PC-3 (cell line): ENCODE results near the gene TPT1. TPM values are rescaled to one million over a fixed set of nuclear protein-coding genes. Genes with fewer than 3 reads are reported as not detected.
A peak's percentile ranks its signal among the peaks of the same experiment; 100 is the strongest.
"Not testable (repeated sequence)": the region's sequence is repeated elsewhere in the genome, so short reads cannot be mapped to it uniquely, and the experiment has no call there.

Source experiments
- ATAC-seq: fragments of 200-7000 bp; cut with Tn5 transposase; 2 replicates; pipeline ENCODE4 v1.9.1; 2020; ENCODE audit warnings: mild to moderate bottlenecking, moderate library complexity
- BruUV-seq: library from RNA; stranded (reverse); fragments of 400-500 nt; replicated peaks from 2 replicates; lab custom pipeline; 2021; lab: Mats Ljungman, UMichigan
- CTCF ChIA-PET: fragments of 300-600 bp; sonication (Branson Sonifier 250); formaldehyde crosslinking; loops from one replicate; lab custom pipeline; 2022; ENCODE audit warnings: antibody characterized with exemption; lab: Charles Lee
- POLR2A ChIA-PET: fragments of 300-600 bp; sonication (Branson Sonifier 250); formaldehyde crosslinking; loops from one replicate; lab custom pipeline; 2022; ENCODE audit warnings: antibody characterized with exemption; ENCODE audit not compliant: unreplicated experiment; lab: Charles Lee
- DNase-seq: peaks from one replicate; pipeline ENCODE4 v3.0.0-alpha.2; 2015
- H2AFZ ChIP-seq: fragments of 300-600 bp; sonication (generic); 2 replicates; pipeline ENCODE4 v1.6.0; 2016; ENCODE audit warnings: antibody characterized with exemption, low read length
- H3F3A ChIP-seq: fragments of 300-600 bp; sonication (generic); one replicate; pipeline ENCODE4 v1.6.0; 2017; ENCODE audit warnings: antibody characterized with exemption, low read length, control low read depth, mild to moderate bottlenecking; ENCODE audit not compliant: unreplicated experiment
- H3K27ac ChIP-seq: fragments of 300-600 bp; sonication (generic); 2 replicates; pipeline ENCODE4 v1.5.1; 2016; ENCODE audit warnings: mild to moderate bottlenecking, low read length
- H3K27me3 ChIP-seq: fragments of 300-600 bp; sonication (generic); 2 replicates; pipeline ENCODE4 v1.6.1; 2016; ENCODE audit warnings: low read length, mixed read lengths
- H3K36me3 ChIP-seq: fragments of 300-600 bp; sonication (generic); 2 replicates; pipeline ENCODE4 v1.6.1; 2016; ENCODE audit warnings: low read depth, mixed run types, low read length, mixed read lengths
- H3K4me1 ChIP-seq: fragments of 300-600 bp; sonication (generic); 2 replicates; pipeline ENCODE4 v1.5.1; 2016; ENCODE audit warnings: low read length; ENCODE audit not compliant: insufficient read depth
- H3K4me2 ChIP-seq: fragments of 300-600 bp; sonication (generic); 2 replicates; pipeline ENCODE4 v1.6.0; 2016; ENCODE audit warnings: low read length
- H3K4me3 ChIP-seq: fragments of 300-600 bp; sonication (generic); 2 replicates; pipeline ENCODE4 v1.5.1; 2016; ENCODE audit warnings: mild to moderate bottlenecking, low read length, mixed read lengths
- H3K79me2 ChIP-seq: fragments of 300-600 bp; sonication (generic); 2 replicates; pipeline ENCODE4 v1.6.1; 2017; ENCODE audit warnings: low read length, mixed read lengths
- H3K9ac ChIP-seq: fragments of 300-600 bp; sonication (generic); 2 replicates; pipeline ENCODE4 v1.6.0; 2016; ENCODE audit warnings: mild to moderate bottlenecking, low read length
- H3K9me2 ChIP-seq: fragments of 300-600 bp; sonication (generic); replicated peaks from 2 replicates; pipeline ENCODE4 v1.6.1; 2016; ENCODE audit warnings: mixed run types, low read length, mixed read lengths
- H3K9me3 ChIP-seq: fragments of 300-600 bp; sonication (generic); 2 replicates; pipeline ENCODE4 v1.6.1; 2016; ENCODE audit warnings: low read length, mixed read lengths
- H4K20me1 ChIP-seq: fragments of 300-600 bp; sonication (generic); 2 replicates; pipeline ENCODE4 v1.6.1; 2016; ENCODE audit warnings: low read length, mixed read lengths
- CTCF ChIP-seq: fragments of 300-600 bp; sonication (generic); conservative IDR thresholded peaks from 2 replicates; pipeline ENCODE4 v1.5.1; 2017; ENCODE audit warnings: antibody characterized with exemption, low read depth, mild to moderate bottlenecking, low read length
- EZH2 ChIP-seq: fragments of 300-600 bp; sonication (generic); IDR thresholded peaks from one replicate; pipeline ENCODE4 v1.6.1; 2017; ENCODE audit warnings: antibody characterized with exemption, mild to moderate bottlenecking, low read length; ENCODE audit not compliant: unreplicated experiment
- EZH2phosphoT487 ChIP-seq: fragments of 300-600 bp; sonication (generic); IDR thresholded peaks from 2 replicates; pipeline ENCODE4 v1.6.1; 2018; ENCODE audit warnings: mild to moderate bottlenecking, antibody characterized with exemption, low read length, borderline replicate concordance
- intact Hi-C: fragments of 100-400 bp; cut with micrococcal nuclease; formaldehyde crosslinking; loops from 2 replicates; pipeline ENCODE4 v1.9.0; 2023
- total RNA-seq: library from RNA; depleted of rRNA; stranded (reverse); fragments of >200 nt; gene quantifications from 2 replicates; pipeline ENCODE4 v1.2.3, GENCODE V29; 2014

TPT1 gene
- total RNA-seq, 1 experiment from 2014 or later: 982 TPM

DNA sequence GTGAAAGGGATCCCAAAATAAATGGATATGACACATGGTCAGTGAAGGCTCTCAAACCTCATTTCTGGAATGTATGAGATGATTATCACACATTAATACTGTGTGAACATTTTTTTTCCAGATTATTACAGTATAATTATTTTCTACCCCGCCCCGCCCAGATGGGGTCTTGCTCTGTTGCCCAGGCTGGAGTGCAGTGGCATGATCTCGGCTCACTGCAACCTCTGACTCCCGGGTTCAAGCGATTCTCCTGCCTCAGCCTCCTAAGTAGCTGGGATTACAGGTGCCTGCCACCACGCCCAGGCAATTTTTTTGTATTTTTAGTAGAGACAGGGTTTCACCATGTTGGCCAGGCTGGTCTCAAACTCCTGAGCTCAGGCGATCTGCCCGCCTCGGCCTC is 2.1 kb upstream of the TPT1 start:
- POLR2A ChIA-PET, CTCF ChIA-PET, H2AFZ ChIP-seq, H3K9ac ChIP-seq, H3K27ac ChIP-seq, intact Hi-C loops, BruUV-seq, H3K9me2 ChIP-seq, H3K4me2 ChIP-seq, H3K4me3 ChIP-seq, ATAC-seq, DNase-seq, H3K27me3 ChIP-seq, H3K9me3 ChIP-seq: not testable (repeated sequence)
- peaks cover 23% of the 10 kb centered on the region for H3K36me3 ChIP-seq
- H3K4me1 ChIP-seq: peaks cover 17% of the 10 kb centered on the region
- peaks cover 27% of the 10 kb centered on the region for H4K20me1 ChIP-seq
- H3F3A ChIP-seq: peaks cover 12% of the 10 kb centered on the region
- peaks cover 46% of the 10 kb centered on the region for H3K79me2 ChIP-seq

DNA sequence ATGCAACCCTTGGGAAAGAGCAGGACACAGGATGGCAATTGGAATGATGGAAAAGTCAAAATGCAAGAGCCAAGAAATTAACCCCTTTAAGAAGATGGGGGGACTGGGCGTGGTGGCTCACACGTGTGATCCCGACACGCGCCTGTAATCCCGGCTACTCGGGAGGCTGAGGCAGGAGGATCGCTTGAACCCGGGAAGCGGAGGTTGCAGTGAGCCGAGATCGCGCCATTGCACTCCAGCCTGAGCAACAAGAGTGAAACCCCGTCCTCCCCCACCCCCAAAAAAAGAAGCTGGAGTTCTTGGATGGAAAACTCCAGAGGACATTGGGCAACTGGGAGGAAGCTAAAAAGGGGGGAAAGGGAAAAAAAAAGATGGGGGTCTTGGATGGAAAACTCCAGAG is 1.7 kb upstream of the TPT1 start:
- H3K9me3 ChIP-seq, CTCF ChIA-PET, ATAC-seq, H2AFZ ChIP-seq, intact Hi-C loops, H3K9me2 ChIP-seq, H3K27me3 ChIP-seq, H3K27ac ChIP-seq, POLR2A ChIA-PET, DNase-seq, BruUV-seq: not testable (repeated sequence)
- Histone ChIP-seq H3K4me1 (peaks cover 22% of the 10 kb centered on the region), H3F3A (peaks cover 14% of the 10 kb centered on the region), H3K4me3 (peak overlapping the region; percentile 96), H3K9ac (peak overlapping the region; percentile 93; the same call in 1 of the 2 replicates), H3K79me2 (peaks cover 50% of the 10 kb centered on the region), H3K36me3 (peaks cover 27% of the 10 kb centered on the region), H3K4me2 (peak overlapping the region; percentile 85), H4K20me1 (peaks cover 31% of the 10 kb centered on the region)

DNA sequence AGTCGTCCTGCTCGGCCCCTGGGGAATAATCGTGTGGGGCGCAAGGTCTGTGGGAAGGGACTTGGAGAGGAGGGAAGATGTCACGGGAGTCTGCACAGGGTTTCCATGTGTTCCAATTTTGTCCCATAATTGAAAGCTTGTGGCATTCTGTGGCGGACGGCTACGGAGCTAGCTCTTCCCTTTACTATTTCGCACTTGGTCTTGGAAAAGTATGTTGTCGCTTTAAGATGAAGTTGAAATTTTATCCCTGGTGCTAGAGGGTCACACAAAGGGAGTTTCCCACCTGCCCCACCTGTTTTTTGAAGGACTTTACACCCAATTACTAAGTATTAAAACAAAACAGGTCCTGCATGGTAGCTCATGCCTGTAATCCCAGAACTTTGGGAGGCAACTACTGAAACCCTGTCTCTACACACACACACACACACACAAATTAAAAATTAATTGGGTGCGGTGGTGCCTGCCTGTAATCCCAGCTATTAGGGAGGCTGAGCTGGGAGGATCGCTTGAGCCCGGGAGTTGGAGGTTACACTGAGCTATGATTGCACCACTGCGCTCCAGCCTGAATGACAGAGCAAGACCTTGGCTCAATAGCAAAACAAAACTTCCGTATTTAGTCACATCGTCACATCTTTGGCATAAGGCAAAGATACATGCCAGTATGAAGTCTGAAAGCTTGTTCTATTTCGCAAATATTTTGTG is 967 bp upstream of the TPT1 start:
- H2AFZ ChIP-seq: peak overlapping the region; percentile 88
- ATAC-seq (peak; percentile 25; the same call in 1 of the 2 replicates), DNase-seq (peak; percentile 28)
- intact Hi-C loops: no loop called here
- H3K27me3 ChIP-seq: no peaks in the 10 kb centered on the region
- peaks cover 28% of the 10 kb centered on the region for H3K4me1 ChIP-seq
- no peaks in the 10 kb centered on the region for H3K9me3 ChIP-seq
- no peaks in the 10 kb centered on the region for H3K9me2 ChIP-seq
- peaks cover 34% of the 10 kb centered on the region for H3K36me3 ChIP-seq
- CTCF ChIA-PET: interaction anchor here (0.6 to 2.1 kb wide), 2 partner anchors 12 to 294 kb away, joined by 3 to 9 read pairs; no protein-coding TSS in a partner anchor
- peak overlapping the region; percentile 93 for H3K9ac ChIP-seq
- H3F3A ChIP-seq: peaks cover 18% of the 10 kb centered on the region
- H3K4me3 ChIP-seq: peak overlapping the region; percentile 96
- peak overlapping the region; percentile 85 for H3K4me2 ChIP-seq
- BruUV-seq: TSS peak; percentile 77
- POLR2A ChIA-PET: interaction anchor here (0.7 to 1.2 kb wide), 6 partner anchors 9 to 840 kb away, joined by 3 to 9 read pairs (median 6); partner anchors contain the start of gene LCP1
- peaks cover 38% of the 10 kb centered on the region for H4K20me1 ChIP-seq
- TF ChIP-seq CTCF: no peak
- TF ChIP-seq EZH2phosphoT487: no peak
- TF ChIP-seq EZH2: no peak
- H3K79me2 ChIP-seq: peaks cover 58% of the 10 kb centered on the region
- H3K27ac ChIP-seq: peak overlapping the region; percentile 79
